H9 (cell line): ENCODE results near the gene BZW2. TPM values are rescaled to one million over a fixed set of nuclear protein-coding genes. Genes with fewer than 3 reads are reported as not detected.
A peak's percentile ranks its signal among the peaks of the same experiment; 100 is the strongest.

ENCODE experiments used
- DNase-seq: peaks from one replicate; pipeline ENCODE4 v3.0.0-alpha.2; 2017
- H2AFZ ChIP-seq: one replicate; pipeline ENCODE4 v1.6.1; 2013; ENCODE audit warnings: mild to moderate bottlenecking, low read length, control low read depth, moderate library complexity
- H2AK5ac ChIP-seq: 2 replicates; pipeline ENCODE4 v1.6.1; 2013; ENCODE audit warnings: low read length, control low read depth, mixed read lengths; ENCODE audit not compliant: insufficient read length
- H2BK120ac ChIP-seq: one replicate; pipeline ENCODE4 v1.6.1; 2013; ENCODE audit warnings: low read depth, mild to moderate bottlenecking, low read length, control low read depth, inconsistent platforms; ENCODE audit not compliant: poor library complexity, severe bottlenecking
- H2BK12ac ChIP-seq: 2 replicates; pipeline ENCODE4 v1.6.1; 2013; ENCODE audit warnings: low read length, control low read depth, mixed read lengths, low read depth; ENCODE audit not compliant: insufficient read length
- H2BK15ac ChIP-seq: 2 replicates; pipeline ENCODE4 v1.6.1; 2013; ENCODE audit warnings: low read depth, low read length, control low read depth
- H2BK20ac ChIP-seq: one replicate; pipeline ENCODE4 v1.6.1; 2013; ENCODE audit warnings: low read depth, mild to moderate bottlenecking, low read length, control low read depth, inconsistent platforms; ENCODE audit not compliant: poor library complexity, severe bottlenecking
- H2BK5ac ChIP-seq: 2 replicates; pipeline ENCODE4 v1.6.1; 2013; ENCODE audit warnings: low read length, control low read depth, mixed read lengths; ENCODE audit not compliant: insufficient read length
- H3K14ac ChIP-seq: 2 replicates; pipeline ENCODE4 v1.6.1; 2013; ENCODE audit warnings: low read length, control low read depth; ENCODE audit not compliant: insufficient read depth
- H3K18ac ChIP-seq: 2 replicates; pipeline ENCODE4 v1.6.1; 2013; ENCODE audit warnings: low read depth, mild to moderate bottlenecking, mixed read lengths, low read length, control low read depth; ENCODE audit not compliant: insufficient read length
- H3K23ac ChIP-seq: 2 replicates; pipeline ENCODE4 v1.6.1; 2013; ENCODE audit warnings: low read length, control low read depth, mixed read lengths, low read depth; ENCODE audit not compliant: insufficient read length
- H3K23me2 ChIP-seq: 2 replicates; pipeline ENCODE4 v1.6.1; 2013; ENCODE audit warnings: low read depth, mild to moderate bottlenecking, mixed read lengths, low read length, control low read depth; ENCODE audit not compliant: insufficient read length, poor library complexity, severe bottlenecking
- H3K27ac ChIP-seq: 2 replicates; pipeline ENCODE4 v1.5.1; 2013; ENCODE audit warnings: low read length, control low read depth, mixed read lengths, low read depth; ENCODE audit not compliant: insufficient read length
- H3K27me3 ChIP-seq: 2 replicates; pipeline ENCODE4 v1.6.1; 2013; ENCODE audit warnings: low read length, control low read depth, inconsistent platforms; ENCODE audit not compliant: insufficient read depth
- H3K4ac ChIP-seq: 2 replicates; pipeline ENCODE4 v1.6.1; 2013; ENCODE audit warnings: low read depth, mild to moderate bottlenecking, control low read depth, inconsistent platforms, low read length, moderate library complexity
- H3K4me1 ChIP-seq: 2 replicates; pipeline ENCODE4 v1.6.1; 2013; ENCODE audit warnings: low read length, control low read depth, inconsistent platforms; ENCODE audit not compliant: insufficient read depth
- H3K4me2 ChIP-seq: 2 replicates; pipeline ENCODE4 v1.6.1; 2013; ENCODE audit warnings: low read length, control low read depth, mixed read lengths; ENCODE audit not compliant: insufficient read length, insufficient read depth
- H3K56ac ChIP-seq: 2 replicates; pipeline ENCODE4 v1.6.1; 2013; ENCODE audit warnings: low read depth, mild to moderate bottlenecking, mixed read lengths, low read length, control low read depth; ENCODE audit not compliant: insufficient read length
- H3K79me1 ChIP-seq: 2 replicates; pipeline ENCODE4 v1.6.1; 2013; ENCODE audit warnings: low read depth, mild to moderate bottlenecking, moderate library complexity, low read length, control low read depth, inconsistent platforms; ENCODE audit not compliant: insufficient read depth, poor library complexity, severe bottlenecking
- H3K79me2 ChIP-seq: 2 replicates; pipeline ENCODE4 v1.6.1; 2013; ENCODE audit warnings: low read length, control low read depth, inconsistent platforms; ENCODE audit not compliant: insufficient read depth
- H3K9ac ChIP-seq: 2 replicates; pipeline ENCODE4 v1.6.1; 2013; ENCODE audit warnings: low read length, control low read depth, mixed read lengths; ENCODE audit not compliant: insufficient read length; ENCODE audit errors: extremely low read depth
- H3K9me3 ChIP-seq: one replicate; pipeline ENCODE4 v1.6.1; 2013; ENCODE audit warnings: low read depth, low read length, inconsistent platforms; ENCODE audit not compliant: control insufficient read depth
- H3T11ph ChIP-seq: one replicate; pipeline ENCODE4 v1.6.1; 2013; ENCODE audit warnings: mild to moderate bottlenecking, low read length, control low read depth, inconsistent platforms
- H4K20me1 ChIP-seq: one replicate; pipeline ENCODE4 v1.6.1; 2013; ENCODE audit not compliant: control insufficient read depth, insufficient read length, insufficient read depth
- H4K5ac ChIP-seq: 2 replicates; pipeline ENCODE4 v1.6.1; 2013; ENCODE audit warnings: low read depth, mild to moderate bottlenecking, mixed read lengths, low read length, control low read depth; ENCODE audit not compliant: insufficient read length
- H4K8ac ChIP-seq: replicated peaks from 2 replicates; pipeline ENCODE4 v1.6.1; 2013; ENCODE audit warnings: low read length, control low read depth, mixed read lengths, low read depth; ENCODE audit not compliant: insufficient read length
- H4K91ac ChIP-seq: 2 replicates; pipeline ENCODE4 v1.6.1; 2013; ENCODE audit warnings: low read depth, mild to moderate bottlenecking, moderate library complexity, mixed read lengths, low read length, control low read depth; ENCODE audit not compliant: insufficient read length
- H3K27ac Mint-ChIP-seq, 3 experiments: 2 replicates in 2 of 3; 3 replicates in 1 of 3; pipeline ENCODE4 v1.8.0; 2020 to 2021; ENCODE audit warnings: mixed read lengths in 3 of 3, mild to moderate bottlenecking in 1 of 3, moderate library complexity in 1 of 3
- H3K27me3 Mint-ChIP-seq: 2 replicates; pipeline ENCODE4 v1.8.0; 2021; ENCODE audit warnings: low read depth, mild to moderate bottlenecking, moderate library complexity, mixed read lengths
- H3K36me3 Mint-ChIP-seq, 3 experiments: 2 replicates in 2 of 3; 3 replicates in 1 of 3; pipeline ENCODE4 v1.8.0; 2020 to 2021; ENCODE audit warnings: low read depth in 3 of 3, mixed read lengths in 3 of 3; ENCODE audit not compliant: insufficient read depth in 1 of 3
- H3K4me1 Mint-ChIP-seq, 2 experiments: 2 replicates each; pipeline ENCODE4 v1.8.0; 2020; ENCODE audit warnings: mixed read lengths in 2 of 2
- H3K4me3 Mint-ChIP-seq, 2 experiments: 2 replicates in 1 of 2; 3 replicates in 1 of 2; pipeline ENCODE4 v1.8.0; 2020 to 2021; ENCODE audit warnings: mild to moderate bottlenecking in 2 of 2, mixed read lengths in 2 of 2, moderate library complexity in 1 of 2
- H3K9me3 Mint-ChIP-seq, 2 experiments: 2 replicates in 1 of 2; 3 replicates in 1 of 2; pipeline ENCODE4 v1.8.0; 2020; ENCODE audit warnings: mild to moderate bottlenecking in 2 of 2, mixed read lengths in 2 of 2, moderate library complexity in 1 of 2
- WGBS: extraction: QIAGEN DNeasy Blood & Tissue Kit; methylation state at CpG from one replicate; pipeline ENCODE4 v1.1.7; 2013; ENCODE audit warnings: missing lambda C conversion rate, low lambda C conversion rate, mixed read lengths; ENCODE audit not compliant: insufficient read length; ENCODE audit errors: extremely low coverage; 5-methylcytosine and 5-hydroxymethylcytosine counted together
- total RNA-seq: library from RNA; stranded (reverse); gene quantifications from 2 replicates; pipeline ENCODE4 v1.2.1, GENCODE V29; 2021
- TF ChIP-seq, protein P1 (sequence below): fragments of 200-600 bp; sonication (generic); conservative IDR thresholded peaks from 3 replicates; pipeline ENCODE4 v1.8.0; 2021; ENCODE audit warnings: antibody characterized with exemption, mild to moderate bottlenecking

BZW2 gene
- total RNA-seq, 1 experiment from 2014 or later: 64.6 TPM

DNA sequence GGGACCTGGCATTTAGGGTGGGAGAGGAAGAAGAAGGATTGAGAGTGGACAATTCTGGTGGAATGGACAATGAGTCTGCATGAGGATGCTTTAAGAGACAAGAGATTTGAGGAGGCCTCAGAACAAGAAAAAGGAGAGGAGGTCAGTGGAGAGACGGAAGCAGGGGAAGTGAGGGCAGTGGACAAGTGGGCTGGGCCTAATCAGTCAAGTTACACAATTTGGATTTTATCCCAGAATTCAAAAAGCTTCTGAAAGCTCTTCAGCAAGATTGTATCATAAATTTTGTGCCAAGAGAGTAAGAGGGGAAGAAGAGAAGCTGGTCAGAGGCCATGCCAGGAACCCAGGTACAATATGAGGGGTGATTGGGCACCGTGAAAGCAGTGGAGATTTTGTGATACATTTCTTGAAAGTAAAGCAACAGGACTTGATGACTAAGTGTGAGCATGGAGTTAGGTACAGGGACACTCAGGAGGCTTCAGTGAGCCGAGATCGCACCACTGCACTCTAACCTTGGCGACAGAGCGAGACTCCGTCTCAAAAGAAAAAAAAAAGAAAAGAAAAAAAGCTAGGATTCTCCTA lies 88.3 kb downstream of the BZW2 start:
- no peak overlapping the region for H4K91ac ChIP-seq
- Mint-ChIP-seq H3K36me3 (0 out of 7 replicates have a peak, but pooled peaks cover 0 to 2% (median 0%) of the 10 kb centered on the region in 3 experiments), H3K4me1 (peaks cover 14 to 17% of the 10 kb centered on the region in 2 experiments), H3K27ac (peak overlapping the region in 1 of 3 experiments; percentile 4; a peak in 1 of 7 replicates), H3K9me3 (no peaks in the 10 kb centered on the region), H3K4me3 (no peak overlapping the region), H3K27me3 (no peaks in the 10 kb centered on the region)
- DNase-seq: no peak
- H2BK15ac ChIP-seq: no peak overlapping the region
- H3K27me3 ChIP-seq: no peaks in the 10 kb centered on the region
- H2BK20ac ChIP-seq: no peak overlapping the region
- no peak overlapping the region for H2AFZ ChIP-seq
- WGBS: no CpG with 5 or more reads among the region's 7 CpGs
- no peak overlapping the region for H3K23ac ChIP-seq
- no peak overlapping the region for H3K4me2 ChIP-seq
- H3K14ac ChIP-seq: no peak overlapping the region
- H2BK12ac ChIP-seq: no peak overlapping the region
- no peaks in the 10 kb centered on the region for H3K23me2 ChIP-seq
- no peak overlapping the region for H3K27ac ChIP-seq
- no peak overlapping the region for H3K4ac ChIP-seq
- no peak overlapping the region for H2BK5ac ChIP-seq
- no peaks in the 10 kb centered on the region for H3K79me2 ChIP-seq
- no peak overlapping the region for H3T11ph ChIP-seq
- H4K5ac ChIP-seq: no peak overlapping the region
- H3K4me1 ChIP-seq: no peaks in the 10 kb centered on the region; the same call in 1 of the 2 replicates
- H2BK120ac ChIP-seq: no peak overlapping the region
- H3K9me3 ChIP-seq: no peaks in the 10 kb centered on the region
- no peaks in the 10 kb centered on the region for H4K20me1 ChIP-seq
- no peak overlapping the region for H4K8ac ChIP-seq
- H3K18ac ChIP-seq: no peak overlapping the region
- H2AK5ac ChIP-seq: no peak overlapping the region
- no peak overlapping the region for H3K9ac ChIP-seq
- no peaks in the 10 kb centered on the region for H3K79me1 ChIP-seq
- TF ChIP-seq, protein P1, sequence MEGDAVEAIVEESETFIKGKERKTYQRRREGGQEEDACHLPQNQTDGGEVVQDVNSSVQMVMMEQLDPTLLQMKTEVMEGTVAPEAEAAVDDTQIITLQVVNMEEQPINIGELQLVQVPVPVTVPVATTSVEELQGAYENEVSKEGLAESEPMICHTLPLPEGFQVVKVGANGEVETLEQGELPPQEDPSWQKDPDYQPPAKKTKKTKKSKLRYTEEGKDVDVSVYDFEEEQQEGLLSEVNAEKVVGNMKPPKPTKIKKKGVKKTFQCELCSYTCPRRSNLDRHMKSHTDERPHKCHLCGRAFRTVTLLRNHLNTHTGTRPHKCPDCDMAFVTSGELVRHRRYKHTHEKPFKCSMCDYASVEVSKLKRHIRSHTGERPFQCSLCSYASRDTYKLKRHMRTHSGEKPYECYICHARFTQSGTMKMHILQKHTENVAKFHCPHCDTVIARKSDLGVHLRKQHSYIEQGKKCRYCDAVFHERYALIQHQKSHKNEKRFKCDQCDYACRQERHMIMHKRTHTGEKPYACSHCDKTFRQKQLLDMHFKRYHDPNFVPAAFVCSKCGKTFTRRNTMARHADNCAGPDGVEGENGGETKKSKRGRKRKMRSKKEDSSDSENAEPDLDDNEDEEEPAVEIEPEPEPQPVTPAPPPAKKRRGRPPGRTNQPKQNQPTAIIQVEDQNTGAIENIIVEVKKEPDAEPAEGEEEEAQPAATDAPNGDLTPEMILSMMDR: no peak
- no peak overlapping the region for H3K56ac ChIP-seq
